NCI-H1694 treated with DMSO at 0.1 percent for 48 hours (cell line): ENCODE measurements around the gene MT1HL1.
"Not testable (repeated sequence)": the region's sequence is repeated elsewhere in the genome, so short reads cannot be mapped to it uniquely, and the experiment has no call there.

ENCODE experiments used
- DNase-seq: peaks from one replicate; lab custom pipeline; 2025; lab: John Stamatoyannopoulos, UW

MT1HL1 gene

DNA sequence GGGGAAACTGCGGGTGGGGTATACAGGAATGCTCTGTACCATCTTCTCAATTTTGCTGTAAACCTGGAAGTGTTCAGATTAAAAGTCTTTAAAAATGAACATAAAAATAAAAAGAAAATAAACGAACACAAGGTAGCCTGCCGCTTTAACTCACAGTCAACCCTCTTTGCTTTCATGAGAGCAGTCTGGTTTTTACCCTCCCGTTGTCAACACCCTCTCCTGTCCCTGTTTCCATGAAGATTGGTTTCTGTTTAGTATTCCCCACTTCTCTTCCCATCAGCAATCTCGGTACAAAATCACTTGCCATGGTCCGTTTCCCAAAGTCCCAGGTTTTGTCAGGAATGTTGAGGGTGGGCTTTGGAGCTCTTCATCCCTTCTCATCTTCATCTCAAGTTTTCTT lies 28.8 kb downstream of the MT1HL1 start:
- DNase-seq = no peak

DNA sequence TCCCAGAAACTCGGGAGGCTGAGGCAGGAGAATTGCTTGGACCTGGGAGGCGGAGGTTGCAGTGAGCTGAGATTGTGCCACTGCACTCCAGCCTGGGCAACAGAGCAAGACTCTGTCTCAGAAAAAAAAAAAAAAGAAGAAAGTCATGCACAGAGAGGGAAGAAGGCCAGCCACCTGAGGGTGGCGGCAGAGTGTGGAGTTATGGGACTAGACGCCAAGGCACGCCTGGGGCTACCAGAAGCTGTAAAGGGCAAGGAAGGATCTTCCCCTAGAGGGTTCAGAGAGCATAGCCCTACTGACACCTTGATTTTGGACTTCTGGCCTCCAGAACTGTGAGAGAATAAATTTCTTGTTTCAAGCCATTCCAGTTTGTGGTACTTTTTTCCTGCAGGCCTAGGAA lies 30.2 kb downstream of the MT1HL1 start:
- not testable (repeated sequence) for DNase-seq

- DNase-seq = no peak
Measured at GRCh38 chr1:236966636-236967035, 37.6 kb downstream of the MT1HL1 start.

GRCh38 chr1:236963920-236964319 lies 40.3 kb downstream of the MT1HL1 start:
- no peak for DNase-seq

GRCh38 chr1:236959112-236959511 lies 45.1 kb downstream of the MT1HL1 start:
- DNase-seq = no peak

- no peak for DNase-seq
Measured at GRCh38 chr1:236957235-236957634, 47.0 kb downstream of the MT1HL1 start.
